ENCODE data around the gene GRM6.

GRM6 gene

GRCh38 chr5:178984145-178985072 lies 10.7 kb downstream of the GRM6 start:
- no peak for DNase-seq (ENCODE audit: low read depth in 2 of 3, low spot score in 2 of 3)

- DNase-seq (ENCODE audit: low read depth in 2 of 3, low spot score in 2 of 3) = no peak
Measured at GRCh38 chr5:178983728-178984127, 11.4 kb downstream of the GRM6 start.

- no peak for DNase-seq (ENCODE audit: low read depth in 2 of 3, low spot score in 2 of 3)
Measured at GRCh38 chr5:178982941-178983340, 12.2 kb downstream of the GRM6 start.

- no peak for DNase-seq (ENCODE audit: low read depth in 2 of 3, low spot score in 2 of 3)
Measured at GRCh38 chr5:178981381-178981780, 13.7 kb downstream of the GRM6 start.

GRCh38 chr5:178965465-178966055 lies 29.6 kb downstream of the GRM6 start:
- DNase-seq (ENCODE audit: low read depth in 2 of 3, low spot score in 2 of 3) = no peak

- DNase-seq (ENCODE audit: low read depth in 2 of 3, low spot score in 2 of 3) = no peak
Measured at GRCh38 chr5:178941361-178941760, 53.8 kb downstream of the GRM6 start.

GRCh38 chr5:178940569-178941360 lies 54.4 kb downstream of the GRM6 start, which contains the start of gene ZNF454:
ZNF454 (plus strand) TSS chr5:178941198; CDS start chr5:178942792, 1,594 bp downstream.
- no peak for DNase-seq (ENCODE audit: low read depth in 2 of 3, low spot score in 2 of 3)

GRCh38 chr5:178931846-178932760 lies 63.0 kb downstream of the GRM6 start:
- DNase-seq (ENCODE audit: low read depth in 2 of 3, low spot score in 2 of 3) = no peak

Data from activated CD8-positive, alpha-beta memory T cell treated with anti-CD3 and anti-CD28 coated beads for 48 hours (primary cell).